GM19397 (cell line): ENCODE measurements around the gene TTBK1.

ENCODE experiments used
- ATAC-seq: cut with Tn5 transposase; IDR thresholded peaks from one replicate; pipeline ENCODE4 v1.9.1; 2021; ENCODE audit warnings: mild to moderate bottlenecking, moderate library complexity; ENCODE audit not compliant: unreplicated experiment

The TTBK1 gene

DNA sequence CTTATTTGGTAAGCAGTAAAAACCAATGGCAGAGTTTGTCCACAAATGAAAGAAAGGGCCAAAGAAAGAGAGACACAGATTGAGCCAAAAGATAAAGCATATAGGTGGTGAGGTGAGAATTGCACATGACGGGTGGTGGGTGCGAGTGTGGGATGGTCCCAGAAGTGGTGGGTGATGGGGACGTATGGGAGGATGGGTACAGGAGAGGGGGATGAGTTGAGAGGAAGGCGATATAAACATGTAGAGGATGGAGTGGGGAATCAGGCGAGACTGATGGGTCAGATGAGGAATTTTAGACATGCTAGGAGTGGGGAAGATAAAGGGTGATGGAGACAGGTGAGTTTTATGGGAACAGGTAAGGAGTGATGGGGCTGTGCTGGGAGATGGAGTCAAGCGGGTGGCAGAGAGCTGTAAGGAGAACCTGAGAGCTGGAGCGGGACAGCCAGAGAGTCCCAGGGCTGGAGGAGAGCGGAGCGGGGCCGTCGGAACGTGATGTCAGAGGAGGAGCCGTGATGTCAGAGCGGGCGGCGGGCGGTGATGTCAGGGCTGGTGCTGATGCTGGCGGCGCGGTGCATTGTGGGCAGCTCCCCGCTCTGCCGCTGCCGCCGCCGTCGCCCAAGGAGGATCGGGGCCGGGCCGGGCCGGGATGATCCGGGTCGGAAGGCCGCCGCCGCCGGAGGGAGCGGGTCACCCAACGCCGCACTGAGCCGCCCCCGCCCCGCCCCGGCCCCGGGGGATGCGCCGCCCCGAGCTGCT, at the start of gene TTBK1:
Gene TTBK1 (plus strand): TSS at position 574 of the 756 bp plus-strand sequence. CDS start 3,180 bp downstream, outside the sequence.
- no peak for ATAC-seq

DNA sequence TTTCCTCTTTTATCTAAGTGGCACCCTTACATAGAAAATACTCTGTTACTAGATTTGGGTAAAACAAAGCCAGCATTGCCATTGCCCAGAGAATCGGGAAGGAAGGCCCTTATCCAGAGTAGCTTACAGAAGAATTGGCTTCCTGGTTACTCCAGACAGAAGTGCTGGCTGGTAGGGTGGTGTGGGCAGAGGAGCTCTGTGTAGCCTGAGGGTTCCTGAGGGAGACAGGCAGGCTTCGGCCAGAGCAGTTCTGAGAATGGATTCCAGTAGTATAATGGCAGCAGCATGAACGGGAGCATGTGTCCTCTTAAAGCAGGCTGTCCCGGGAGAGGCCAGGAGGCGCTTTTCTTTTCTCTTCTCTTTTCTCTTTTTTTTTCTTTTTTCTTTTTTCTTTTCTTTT, 49.4 kb upstream of the TTBK1 start:
- ATAC-seq = no peak

DNA sequence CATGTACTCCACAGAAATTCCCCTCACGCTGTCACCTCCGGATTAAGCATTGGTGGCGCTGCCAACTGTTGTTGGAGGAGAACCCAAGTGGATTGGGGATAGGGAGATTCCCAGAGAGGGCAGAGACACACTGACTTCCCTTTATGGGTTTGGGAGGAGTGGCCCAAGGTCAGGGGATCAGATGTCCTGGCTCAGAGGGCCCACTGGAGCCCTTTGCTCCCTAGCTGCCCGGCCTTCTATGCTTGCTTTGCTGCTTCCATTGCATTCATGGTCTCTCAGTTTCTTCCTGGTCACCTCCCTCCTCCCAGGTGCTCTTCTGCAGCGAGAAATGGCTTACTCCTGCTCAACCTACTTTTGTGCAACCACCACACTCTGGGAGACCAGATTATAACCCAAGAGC, 46.9 kb upstream of the TTBK1 start:
- ATAC-seq = no peak

DNA sequence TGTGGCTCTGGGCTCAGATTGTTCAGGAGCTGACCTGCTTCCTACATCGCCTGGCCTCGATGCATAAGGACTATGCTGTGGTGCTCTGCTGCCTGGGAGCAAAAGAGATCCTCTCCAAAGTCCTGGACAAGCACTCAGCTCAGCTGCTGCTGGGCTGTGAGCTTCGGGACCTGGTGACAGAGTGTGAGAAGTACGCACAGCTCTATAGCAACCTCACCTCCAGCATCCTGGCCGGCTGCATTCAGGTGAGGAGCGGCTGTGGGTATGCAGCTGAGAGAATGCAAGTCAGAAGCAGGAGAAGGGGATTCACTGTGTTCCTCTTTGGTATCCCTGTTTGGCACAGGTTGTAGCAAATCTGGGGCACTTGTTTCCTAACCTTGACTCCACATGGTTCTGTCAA, 43.4 kb upstream of the TTBK1 start:
- ATAC-seq = no peak

DNA sequence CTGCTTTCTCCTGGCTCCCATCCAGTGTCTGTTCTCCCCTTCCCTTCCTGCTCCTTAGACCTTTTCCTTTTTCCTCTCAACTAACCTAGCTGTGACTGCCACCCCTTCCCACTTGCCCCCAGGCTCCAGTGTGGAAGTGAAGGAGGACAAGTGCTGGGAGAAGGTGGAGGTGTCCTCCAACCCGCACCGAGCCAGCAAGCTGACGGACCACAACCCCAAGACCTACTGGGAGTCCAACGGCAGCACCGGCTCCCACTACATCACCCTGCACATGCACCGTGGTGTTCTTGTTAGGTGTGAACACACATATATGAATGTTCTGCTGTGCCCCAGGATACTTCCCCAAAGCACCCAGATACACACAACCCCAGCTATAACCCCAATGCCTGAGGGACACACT, 42.7 kb upstream of the TTBK1 start:
- no peak for ATAC-seq

DNA sequence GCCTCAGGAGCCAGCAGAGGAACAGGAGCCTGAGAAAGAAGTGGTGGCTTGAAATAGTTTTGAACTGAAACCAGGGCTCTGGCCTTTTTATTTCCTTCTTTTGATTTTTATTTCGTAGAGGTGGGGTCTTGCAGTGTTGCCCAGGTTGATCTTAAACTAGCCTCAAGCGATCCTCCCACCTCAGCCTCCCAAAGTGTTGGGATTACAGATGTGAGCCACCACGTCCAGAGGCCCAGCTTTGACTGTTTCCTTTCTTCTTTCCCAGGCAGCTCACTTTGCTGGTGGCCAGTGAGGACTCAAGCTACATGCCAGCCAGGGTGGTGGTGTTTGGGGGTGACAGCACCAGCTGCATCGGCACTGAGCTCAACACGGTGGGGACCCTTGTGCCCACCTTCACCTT, 40.8 kb upstream of the TTBK1 start:
- ATAC-seq = no peak

DNA sequence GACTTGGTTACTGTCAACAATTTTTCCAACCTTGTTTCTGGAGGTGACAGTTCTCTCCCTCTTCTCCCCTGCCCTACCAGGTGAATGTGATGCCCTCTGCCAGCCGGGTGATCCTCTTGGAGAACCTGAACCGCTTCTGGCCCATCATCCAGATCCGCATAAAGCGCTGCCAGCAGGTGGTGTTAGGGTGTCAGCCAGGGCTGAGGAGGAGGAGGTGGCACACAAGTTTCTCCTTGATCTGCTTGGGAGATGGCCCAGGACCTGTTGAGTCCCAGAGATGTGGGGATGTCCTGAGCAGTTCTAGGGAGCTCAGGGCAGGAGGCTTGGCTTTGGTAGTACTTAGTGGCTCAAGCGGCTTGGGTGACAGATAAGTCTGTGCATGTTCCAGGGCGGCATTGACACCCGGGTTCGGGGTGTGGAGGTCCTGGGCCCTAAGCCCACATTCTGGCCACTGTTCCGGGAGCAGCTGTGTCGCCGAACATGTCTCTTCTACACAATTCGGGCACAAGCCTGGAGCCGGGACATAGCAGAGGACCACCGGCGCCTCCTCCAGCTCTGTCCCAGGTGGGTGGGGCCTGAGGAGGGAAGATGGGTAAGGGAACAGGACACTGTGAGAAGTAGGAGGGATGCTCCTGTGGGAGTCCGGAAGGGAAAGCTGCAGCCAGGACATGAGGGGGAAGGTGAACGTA, 40.1 kb upstream of the TTBK1 start:
- ATAC-seq = no peak

DNA sequence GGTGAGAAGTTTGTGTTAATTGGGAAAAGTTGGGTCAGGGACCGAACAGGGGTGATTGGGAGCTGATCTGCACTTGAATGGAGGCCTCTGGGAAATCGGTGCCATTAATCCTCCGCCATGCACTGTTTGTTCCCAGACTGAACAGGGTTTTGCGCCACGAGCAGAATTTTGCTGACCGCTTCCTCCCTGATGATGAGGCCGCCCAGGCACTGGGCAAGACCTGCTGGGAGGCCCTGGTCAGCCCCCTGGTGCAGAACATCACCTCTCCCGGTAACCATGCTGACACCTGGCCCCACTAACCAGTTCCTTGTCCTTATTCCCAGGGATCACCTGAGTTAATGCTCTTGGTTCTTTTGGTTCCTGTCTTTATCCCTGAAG, 39.6 kb upstream of the TTBK1 start:
- no peak for ATAC-seq

DNA sequence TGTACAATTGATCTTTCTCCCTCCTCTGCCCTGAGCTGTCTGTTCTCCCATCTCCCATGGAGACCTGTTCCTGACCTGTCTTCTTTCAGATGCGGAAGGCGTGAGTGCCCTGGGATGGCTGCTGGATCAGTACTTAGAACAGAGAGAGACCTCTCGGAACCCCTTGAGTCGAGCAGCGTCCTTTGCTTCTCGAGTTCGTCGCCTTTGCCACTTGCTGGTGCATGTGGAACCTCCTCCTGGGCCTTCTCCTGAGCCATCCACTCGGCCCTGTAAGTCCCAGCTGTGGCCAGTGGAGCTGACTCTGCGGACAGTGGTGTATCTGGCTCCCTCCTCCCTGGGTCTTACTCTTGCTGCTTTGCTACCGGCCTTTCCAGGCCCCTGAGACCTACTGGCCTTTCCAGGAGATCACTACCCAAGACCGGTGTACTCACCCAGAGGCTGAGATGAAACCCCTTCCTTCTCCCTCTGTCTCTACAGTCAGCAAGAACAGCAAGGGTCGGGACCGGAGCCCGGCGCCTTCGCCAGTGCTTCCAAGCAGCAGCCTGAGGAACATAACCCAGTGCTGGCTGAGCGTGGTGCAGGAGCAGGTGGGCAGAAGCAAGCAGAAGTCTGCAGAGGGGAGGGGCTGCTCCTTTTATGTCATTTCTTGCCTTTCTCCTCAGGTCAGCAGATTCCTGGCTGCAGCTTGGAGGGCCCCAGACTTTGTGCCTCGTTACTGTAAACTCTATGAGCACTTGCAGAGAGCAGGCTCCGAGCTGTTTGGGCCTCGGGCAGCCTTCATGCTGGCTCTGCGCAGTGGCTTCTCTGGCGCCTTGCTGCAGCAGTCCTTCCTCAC, 38.8 kb upstream of the TTBK1 start:
- no peak for ATAC-seq

DNA sequence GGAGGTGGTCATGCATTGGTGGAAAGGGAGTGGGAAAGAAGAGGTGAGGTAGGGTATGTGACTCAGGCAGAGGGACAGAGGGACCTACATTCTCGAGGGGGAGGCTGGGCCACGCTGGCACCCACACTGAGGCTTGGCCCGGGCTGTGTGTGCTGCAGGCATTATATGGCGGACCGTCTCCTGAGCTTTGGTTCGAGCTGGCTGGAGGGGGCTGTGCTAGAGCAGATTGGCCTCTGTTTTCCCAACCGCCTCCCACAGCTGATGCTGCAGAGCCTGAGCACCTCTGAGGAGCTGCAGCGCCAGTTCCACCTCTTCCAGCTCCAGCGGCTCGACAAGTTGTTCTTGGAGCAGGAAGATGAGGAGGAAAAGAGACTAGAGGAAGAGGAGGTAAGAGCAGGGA, 37.4 kb upstream of the TTBK1 start:
- no peak for ATAC-seq

DNA sequence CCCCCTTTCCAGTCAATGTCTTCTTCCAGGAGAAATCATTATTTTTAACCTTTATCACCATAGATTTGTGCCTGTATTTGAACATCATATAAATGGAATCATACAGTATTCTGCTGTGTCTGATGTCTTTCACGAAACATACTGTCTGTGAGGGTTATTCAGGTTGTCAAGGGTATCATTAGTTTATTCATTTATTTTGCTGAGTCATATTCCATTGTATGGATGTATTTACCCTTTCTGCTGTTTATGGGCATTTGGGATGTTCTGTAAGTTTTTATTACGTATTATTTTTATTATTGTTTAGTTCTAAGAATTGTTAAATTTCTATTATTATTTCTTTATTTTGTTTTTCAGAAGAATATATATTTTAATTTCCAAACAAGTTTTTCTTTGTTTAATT, 36.0 kb upstream of the TTBK1 start:
- no peak for ATAC-seq

DNA sequence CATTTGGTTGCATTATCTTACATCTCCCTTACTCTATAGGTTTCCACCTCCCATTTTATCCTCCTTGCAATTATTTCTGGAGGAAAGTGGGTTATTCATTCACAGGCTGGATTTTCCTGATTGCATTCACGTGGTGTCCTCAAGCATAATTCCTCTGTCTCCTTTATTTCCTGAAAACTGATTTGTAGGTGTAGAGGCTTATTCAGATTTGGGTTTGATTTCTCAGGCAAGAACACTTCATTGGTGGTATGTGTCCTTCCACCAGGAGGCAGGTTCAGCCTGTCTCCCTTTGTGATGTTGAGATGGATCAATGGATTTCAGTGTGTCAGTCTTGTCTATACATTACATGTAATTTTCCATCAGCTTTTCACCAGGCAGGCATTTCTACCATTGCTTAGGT, 31.3 kb upstream of the TTBK1 start:
- ATAC-seq = no peak

DNA sequence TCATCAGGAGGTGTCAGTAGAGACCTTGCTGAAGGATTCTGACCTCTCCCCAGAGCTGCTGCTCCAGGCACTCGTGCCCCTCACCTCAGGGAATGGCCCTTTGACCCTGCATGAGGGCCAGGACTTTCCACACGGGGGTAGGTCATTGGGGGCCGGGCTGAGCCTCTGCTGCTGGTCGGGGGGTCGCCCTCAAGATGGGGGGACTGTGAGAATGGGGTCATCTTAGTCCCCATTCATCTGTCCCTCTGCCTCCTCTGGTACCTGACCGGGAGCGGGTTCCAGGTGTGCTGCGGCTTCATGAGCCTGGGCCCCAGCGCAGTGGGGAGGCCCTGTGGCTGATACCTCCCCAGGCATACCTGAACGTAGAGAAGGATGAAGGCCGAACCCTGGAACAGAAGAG, 29.9 kb upstream of the TTBK1 start:
- no peak for ATAC-seq

DNA sequence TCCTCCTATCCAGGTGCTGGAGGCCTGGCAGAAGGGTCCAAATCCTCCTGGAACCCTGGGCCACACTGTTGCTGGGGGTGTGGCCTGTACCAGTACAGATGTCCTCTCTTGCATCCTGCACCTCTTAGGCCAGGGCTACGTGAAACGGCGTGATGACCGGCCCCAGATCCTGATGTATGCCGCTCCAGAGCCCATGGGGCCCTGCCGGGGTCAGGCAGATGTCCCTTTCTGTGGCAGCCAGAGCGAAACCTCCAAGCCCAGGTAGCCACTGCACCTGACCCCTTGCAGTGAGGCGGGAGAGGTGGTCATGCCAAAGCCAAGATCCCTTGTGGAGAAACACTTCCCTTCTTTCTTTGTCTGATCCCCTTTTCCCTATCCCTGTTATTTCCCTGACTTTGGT, 28.2 kb upstream of the TTBK1 start:
- no peak for ATAC-seq

DNA sequence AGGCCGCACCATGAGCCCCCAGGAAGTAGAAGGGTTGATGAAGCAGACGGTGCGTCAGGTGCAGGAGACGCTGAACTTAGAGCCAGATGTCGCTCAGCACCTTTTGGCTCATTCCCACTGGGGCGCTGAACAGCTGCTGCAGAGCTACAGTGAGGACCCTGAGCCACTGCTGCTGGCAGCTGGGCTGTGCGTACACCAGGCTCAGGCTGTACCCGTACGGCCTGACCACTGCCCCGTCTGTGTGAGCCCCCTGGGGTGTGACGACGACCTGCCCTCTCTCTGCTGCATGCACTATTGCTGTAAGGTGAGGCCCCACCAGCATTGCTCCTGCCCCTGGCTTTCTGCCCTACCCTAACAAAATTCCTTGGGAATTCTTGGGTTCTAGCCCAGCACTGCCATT, 27.1 kb upstream of the TTBK1 start:
- no peak for ATAC-seq

DNA sequence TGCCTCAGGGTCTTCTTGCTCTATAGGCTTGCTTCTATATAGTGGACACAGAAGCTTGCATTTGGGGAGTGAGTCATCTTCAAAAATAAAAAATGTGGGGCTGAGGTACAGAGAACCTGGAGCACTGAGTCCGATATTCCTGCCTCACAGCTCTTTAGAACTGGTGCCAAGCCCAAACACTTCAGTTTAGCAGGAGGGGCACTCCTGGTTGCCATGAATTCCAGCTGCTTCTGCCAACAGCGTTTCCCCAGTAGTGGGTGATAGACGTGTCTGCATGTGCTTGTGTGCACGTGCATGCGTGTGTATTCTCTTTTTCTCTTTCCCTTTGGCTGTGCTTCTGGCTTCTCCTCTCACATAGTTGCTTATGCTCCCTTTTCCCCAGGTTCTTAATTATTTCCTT, 25.9 kb upstream of the TTBK1 start:
- no peak for ATAC-seq

DNA sequence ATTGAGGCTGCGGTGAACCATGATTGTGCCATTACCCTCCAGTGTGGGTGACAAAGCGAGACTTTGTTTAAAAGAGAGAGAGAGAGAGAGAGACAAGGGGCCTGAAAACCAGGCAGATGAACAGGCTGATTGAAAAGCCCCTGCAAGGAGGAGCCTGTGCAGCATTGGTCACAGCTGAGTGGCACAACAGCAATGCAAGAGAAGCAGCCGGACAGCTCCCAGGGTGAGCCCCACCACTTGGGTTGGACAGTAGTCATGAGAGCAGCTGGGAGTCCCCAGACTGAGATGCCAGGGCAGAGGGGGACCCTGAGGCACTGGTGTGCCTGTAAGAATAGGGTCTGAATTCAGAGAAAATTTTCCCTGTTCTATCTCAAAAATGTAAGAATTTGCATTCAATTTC, 24.2 kb upstream of the TTBK1 start:
- ATAC-seq = no peak

DNA sequence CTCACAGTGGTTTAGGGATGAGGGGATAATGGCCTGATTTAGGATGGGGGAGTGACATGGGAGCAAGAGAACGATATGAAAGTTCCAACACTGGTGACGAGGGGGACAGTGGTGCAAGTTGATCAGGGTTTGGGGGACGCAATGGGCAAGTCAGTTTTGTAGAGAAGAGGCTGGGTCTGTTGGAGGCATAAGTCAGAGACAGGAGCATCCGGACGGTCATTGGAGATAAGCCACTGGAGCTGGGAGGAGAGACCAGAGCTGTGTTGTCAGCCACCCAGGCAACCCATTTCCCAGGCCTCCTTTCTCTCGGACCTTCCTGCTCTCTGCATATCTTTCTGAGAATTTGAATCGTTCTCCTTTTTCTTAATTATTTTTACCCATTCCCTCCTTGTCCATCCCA, 23.5 kb upstream of the TTBK1 start:
- no peak for ATAC-seq

DNA sequence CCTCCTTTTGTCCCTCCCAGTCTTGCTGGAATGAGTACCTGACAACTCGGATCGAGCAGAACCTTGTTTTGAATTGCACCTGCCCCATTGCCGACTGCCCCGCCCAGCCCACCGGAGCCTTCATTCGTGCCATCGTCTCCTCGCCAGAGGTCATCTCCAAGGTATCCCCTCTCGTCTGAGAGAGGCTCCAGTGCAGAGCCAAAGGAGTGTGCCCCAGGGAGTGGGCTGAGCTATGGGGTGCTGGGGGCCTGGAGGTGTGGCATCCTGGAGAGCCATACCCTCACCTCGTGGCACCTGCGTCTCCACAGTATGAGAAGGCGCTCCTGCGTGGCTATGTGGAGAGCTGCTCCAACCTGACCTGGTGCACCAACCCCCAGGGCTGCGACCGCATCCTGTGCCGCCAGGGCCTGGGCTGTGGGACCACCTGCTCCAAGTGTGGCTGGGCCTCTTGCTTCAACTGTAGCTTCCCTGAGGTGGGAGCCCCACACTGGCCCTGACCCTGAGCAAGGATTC, 22.8 kb upstream of the TTBK1 start:
- ATAC-seq = no peak

DNA sequence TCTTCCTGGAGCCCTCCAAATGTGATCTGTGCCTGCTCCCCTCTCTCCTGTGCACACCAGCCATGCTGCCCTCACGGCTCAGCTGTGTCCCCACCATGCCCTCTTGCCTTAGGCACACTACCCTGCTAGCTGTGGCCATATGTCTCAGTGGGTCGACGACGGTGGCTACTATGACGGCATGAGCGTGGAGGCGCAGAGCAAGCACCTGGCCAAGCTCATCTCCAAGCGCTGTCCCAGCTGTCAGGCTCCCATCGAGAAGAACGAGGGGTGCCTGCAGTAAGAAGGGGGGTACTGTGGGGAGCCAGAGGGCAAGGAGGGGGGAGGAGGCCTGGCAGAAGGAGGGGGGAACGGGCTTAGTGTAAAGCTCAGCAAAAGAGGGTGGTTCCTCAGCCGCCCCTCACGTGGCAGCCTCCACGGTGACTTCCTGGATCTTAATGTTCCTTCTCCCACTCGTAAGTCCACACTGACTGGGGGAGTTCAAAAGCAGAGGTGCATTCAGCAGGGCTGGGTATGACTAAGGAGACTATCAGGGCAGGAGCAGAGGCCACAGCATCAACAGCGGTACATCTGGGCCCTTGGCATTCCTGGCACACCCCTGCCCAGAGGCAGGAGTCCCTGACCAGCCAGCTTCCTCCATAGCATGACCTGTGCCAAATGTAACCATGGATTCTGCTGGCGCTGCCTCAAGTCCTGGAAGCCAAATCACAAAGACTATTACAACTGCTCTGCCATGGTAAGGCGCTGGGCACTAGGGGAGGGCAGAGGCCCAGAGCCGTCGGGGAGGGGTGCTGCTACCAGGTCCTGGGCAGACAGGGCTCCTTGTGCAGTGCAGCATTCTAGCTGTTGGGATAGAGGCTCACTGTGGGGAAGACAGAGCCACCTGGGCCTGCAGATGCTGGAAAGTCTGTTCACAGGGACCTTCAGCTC, 22.0 kb upstream of the TTBK1 start:
- no peak for ATAC-seq
